Measurements from ENCODE around the gene GFPT1. TPM values are rescaled to one million over a fixed set of nuclear protein-coding genes. Genes with fewer than 3 reads are reported as not detected.

Gene GFPT1
- total and polyA plus RNA-seq, 3 experiments from 2014 or later, result 10.7 to 40.0 (median 38.7) TPM

GRCh38 chr2:69383176-69383812, 3.7 kb downstream of the GFPT1 start:
- no peaks in the 10 kb centered on the region for H3K36me3 ChIP-seq (ENCODE audit: insufficient read depth, low read length)
- H3K27me3 ChIP-seq (ENCODE audit: insufficient read depth, low read length, poor library complexity, severe bottlenecking), result no peaks in the 10 kb centered on the region
- DNase-seq, result no peak
- Mint-ChIP-seq H3K36me3 (peaks cover 0 to 17% (median 0%) of the 10 kb centered on the region in 3 donors), H3K4me3 (peak overlapping the region in 1 of 7 donors; percentile 33), H3K27me3 (peaks cover 0 to 2% of the 10 kb centered on the region in 2 donors), H3K9me3 (no peaks in the 10 kb centered on the region), H3K4me1 (peaks cover 46 to 70% (median 66%) of the 10 kb centered on the region in 3 donors), H3K27ac (peak overlapping the region in 4 of 8 donors; percentile 5 to 23 (median 11))
- no peak overlapping the region for H3K27ac ChIP-seq (ENCODE audit: low read depth, low read length)
- no peaks in the 10 kb centered on the region for H3K9me3 ChIP-seq (ENCODE audit: low read length)
- CTCF ChIA-PET, result no interaction called here
- no peak overlapping the region for H3K4me3 ChIP-seq (ENCODE audit: low read length)
- H3K4me1 ChIP-seq (ENCODE audit: insufficient read depth, low read length), result peaks cover 27% of the 10 kb centered on the region
- POLR2A ChIA-PET, result no interaction called here

GRCh38 chr2:69382547-69382946, 4.5 kb downstream of the GFPT1 start:
- peaks cover 0 to 17% (median 0%) of the 10 kb centered on the region in 3 donors for H3K36me3 Mint-ChIP-seq
- peak overlapping the region; percentile 24 for H3K27ac ChIP-seq (ENCODE audit: low read depth, low read length)
- no peaks in the 10 kb centered on the region for H3K36me3 ChIP-seq (ENCODE audit: insufficient read depth, low read length)
- peaks cover 0 to 2% of the 10 kb centered on the region in 2 donors for H3K27me3 Mint-ChIP-seq
- H3K4me1 ChIP-seq (ENCODE audit: insufficient read depth, low read length), result peaks cover 21% of the 10 kb centered on the region
- H3K4me3 Mint-ChIP-seq, result peak overlapping the region in 1 of 7 donors; percentile 8
- DNase-seq, result no peak
- H3K27me3 ChIP-seq (ENCODE audit: insufficient read depth, low read length, poor library complexity, severe bottlenecking), result no peaks in the 10 kb centered on the region
- H3K4me3 ChIP-seq (ENCODE audit: low read length), result no peak overlapping the region
- ChIA-PET CTCF (no interaction called here), POLR2A (no interaction called here)
- H3K4me1 Mint-ChIP-seq, result peaks cover 39 to 68% (median 61%) of the 10 kb centered on the region in 3 donors
- H3K9me3 ChIP-seq (ENCODE audit: low read length), result no peaks in the 10 kb centered on the region
- peak overlapping the region in 6 of 8 donors; percentile 9 to 74 (median 36) for H3K27ac Mint-ChIP-seq
- H3K9me3 Mint-ChIP-seq, result no peaks in the 10 kb centered on the region

GRCh38 chr2:69381337-69381737, 5.7 kb downstream of the GFPT1 start:
- H3K4me3 ChIP-seq (ENCODE audit: low read length), result no peak overlapping the region
- Mint-ChIP-seq H3K27me3 (peaks cover 0 to 2% of the 10 kb centered on the region in 2 donors), H3K36me3 (peaks cover 0 to 13% (median 2%) of the 10 kb centered on the region in 3 donors), H3K9me3 (no peaks in the 10 kb centered on the region), H3K4me1 (peaks cover 34 to 66% (median 60%) of the 10 kb centered on the region in 3 donors), H3K27ac (peak overlapping the region in 2 of 8 donors; percentile 32 to 75), H3K4me3 (no peak overlapping the region)
- H3K27me3 ChIP-seq (ENCODE audit: insufficient read depth, low read length, poor library complexity, severe bottlenecking), result no peaks in the 10 kb centered on the region
- no peaks in the 10 kb centered on the region for H3K9me3 ChIP-seq (ENCODE audit: low read length)
- ChIA-PET CTCF (no interaction called here), POLR2A (no interaction called here)
- no peaks in the 10 kb centered on the region for H3K36me3 ChIP-seq (ENCODE audit: insufficient read depth, low read length)
- H3K4me1 ChIP-seq (ENCODE audit: insufficient read depth, low read length), result peaks cover 18% of the 10 kb centered on the region
- H3K27ac ChIP-seq (ENCODE audit: low read depth, low read length), result no peak overlapping the region
- no peak for DNase-seq

GRCh38 chr2:69380072-69380917, 6.7 kb downstream of the GFPT1 start:
- H3K4me3 Mint-ChIP-seq, result no peak overlapping the region
- ChIA-PET CTCF (no interaction called here), POLR2A (no interaction called here)
- Histone ChIP-seq H3K27ac (ENCODE audit: low read depth, low read length) (peak overlapping the region; percentile 4), H3K9me3 (ENCODE audit: low read length) (no peaks in the 10 kb centered on the region), H3K4me1 (ENCODE audit: insufficient read depth, low read length) (peaks cover 8% of the 10 kb centered on the region), H3K36me3 (ENCODE audit: insufficient read depth, low read length) (no peaks in the 10 kb centered on the region), H3K27me3 (ENCODE audit: insufficient read depth, low read length, poor library complexity, severe bottlenecking) (no peaks in the 10 kb centered on the region), H3K4me3 (ENCODE audit: low read length) (no peak overlapping the region)
- no peak for DNase-seq
- peaks cover 35 to 64% (median 60%) of the 10 kb centered on the region in 3 donors for H3K4me1 Mint-ChIP-seq
- H3K36me3 Mint-ChIP-seq, result peaks cover 0 to 15% (median 2%) of the 10 kb centered on the region in 3 donors
- H3K27ac Mint-ChIP-seq, result peak overlapping the region in 3 of 8 donors; percentile 1 to 9 (median 2)
- peaks cover 0 to 2% of the 10 kb centered on the region in 2 donors for H3K27me3 Mint-ChIP-seq
- no peaks in the 10 kb centered on the region for H3K9me3 Mint-ChIP-seq

- H3K4me3 Mint-ChIP-seq, result no peak overlapping the region
- ChIA-PET CTCF (interaction anchor here (1.4 to 2.4 kb wide), 5 partner anchors 10 to 188 kb away, joined by 3 to 7 read pairs (median 5); partner anchors contain the start of gene NFU1), POLR2A (no interaction called here)
Observed at GRCh38 chr2:69376403-69376802, 10.6 kb downstream of the GFPT1 start.

GRCh38 chr2:69375494-69376353, 11.3 kb downstream of the GFPT1 start:
- ChIA-PET CTCF (interaction anchor here (1.0 to 2.4 kb wide), 6 partner anchors 10 to 189 kb away, joined by 3 to 7 read pairs (median 4); partner anchors contain the start of gene NFU1), POLR2A (no interaction called here)
- H3K27me3 Mint-ChIP-seq, result no peaks in the 10 kb centered on the region
- H3K27ac ChIP-seq (ENCODE audit: low read depth, low read length), result no peak overlapping the region
- H3K27me3 ChIP-seq (ENCODE audit: insufficient read depth, low read length, poor library complexity, severe bottlenecking), result no peaks in the 10 kb centered on the region
- no peaks in the 10 kb centered on the region for H3K9me3 Mint-ChIP-seq
- peak overlapping the region in 2 of 8 donors; percentile 25 to 35 for H3K27ac Mint-ChIP-seq
- no peaks in the 10 kb centered on the region for H3K9me3 ChIP-seq (ENCODE audit: low read length)
- H3K36me3 Mint-ChIP-seq, result peaks cover under 1 to 28% (median 5%) of the 10 kb centered on the region in 3 donors
- H3K4me1 Mint-ChIP-seq, result peaks cover 19 to 34% (median 30%) of the 10 kb centered on the region in 3 donors
- no peak overlapping the region for H3K4me3 Mint-ChIP-seq
- no peaks in the 10 kb centered on the region for H3K4me1 ChIP-seq (ENCODE audit: insufficient read depth, low read length)
- H3K4me3 ChIP-seq (ENCODE audit: low read length), result no peak overlapping the region
- H3K36me3 ChIP-seq (ENCODE audit: insufficient read depth, low read length), result peaks cover 7% of the 10 kb centered on the region
- peak in 2 of 5 donors; percentile 10 to 33 for DNase-seq

More at GRCh38 chr2:69376403-69376802, 10.6 kb downstream of the GFPT1 start:
- peaks cover 7% of the 10 kb centered on the region for H3K36me3 ChIP-seq (ENCODE audit: insufficient read depth, low read length)
- H3K4me3 ChIP-seq (ENCODE audit: low read length), result no peak overlapping the region
- H3K27ac ChIP-seq (ENCODE audit: low read depth, low read length), result no peak overlapping the region
- no peak for DNase-seq
- no peaks in the 10 kb centered on the region for H3K27me3 Mint-ChIP-seq
- H3K27ac Mint-ChIP-seq, result peak overlapping the region in 3 of 8 donors; percentile 11 to 35 (median 24)
- H3K4me1 ChIP-seq (ENCODE audit: insufficient read depth, low read length), result no peaks in the 10 kb centered on the region
- H3K9me3 ChIP-seq (ENCODE audit: low read length), result no peaks in the 10 kb centered on the region
- peaks cover 22 to 38% (median 33%) of the 10 kb centered on the region in 3 donors for H3K4me1 Mint-ChIP-seq
- no peaks in the 10 kb centered on the region for H3K27me3 ChIP-seq (ENCODE audit: insufficient read depth, low read length, poor library complexity, severe bottlenecking)
- peaks cover 0 to 29% (median 5%) of the 10 kb centered on the region in 3 donors for H3K36me3 Mint-ChIP-seq
- H3K9me3 Mint-ChIP-seq, result no peaks in the 10 kb centered on the region

GRCh38 chr2:69372767-69373166, 14.3 kb downstream of the GFPT1 start:
- DNase-seq, result no peak
- H3K4me1 Mint-ChIP-seq, result peaks cover 15 to 20% (median 16%) of the 10 kb centered on the region in 3 donors
- Histone ChIP-seq H3K4me1 (ENCODE audit: insufficient read depth, low read length) (no peaks in the 10 kb centered on the region), H3K9me3 (ENCODE audit: low read length) (no peaks in the 10 kb centered on the region), H3K27me3 (ENCODE audit: insufficient read depth, low read length, poor library complexity, severe bottlenecking) (no peaks in the 10 kb centered on the region), H3K27ac (ENCODE audit: low read depth, low read length) (no peak overlapping the region), H3K36me3 (ENCODE audit: insufficient read depth, low read length) (peaks cover 27% of the 10 kb centered on the region), H3K4me3 (ENCODE audit: low read length) (no peak overlapping the region)
- H3K27ac Mint-ChIP-seq, result no peak overlapping the region
- H3K27me3 Mint-ChIP-seq, result no peaks in the 10 kb centered on the region
- peaks cover 13 to 50% (median 21%) of the 10 kb centered on the region in 3 donors for H3K36me3 Mint-ChIP-seq
- POLR2A ChIA-PET, result no interaction called here
- H3K4me3 Mint-ChIP-seq, result no peak overlapping the region
- CTCF ChIA-PET, result no interaction called here
- H3K9me3 Mint-ChIP-seq, result no peaks in the 10 kb centered on the region

Data from CD8-positive, alpha-beta memory T cell (primary cell).